Measurements from ENCODE around the gene ALK.

GRCh38 chr2:29829841-29830240 lies 91.5 kb downstream of the ALK start:
- TF ChIP-seq FOXP2 (optimal IDR thresholded peaks at IDR 0.05; ENCODE audit: borderline replicate concordance, extremely low read depth, extremely low read length, insufficient read depth) (no peak), TAF1 (IDR thresholded peaks at IDR 0.05; ENCODE audit: borderline replicate concordance, insufficient read depth, low read length) (no peak), POLR2AphosphoS5 (IDR thresholded peaks at IDR 0.05; ENCODE audit: low read depth, low read length) (no peak), REST (IDR thresholded peaks at IDR 0.05; ENCODE audit: insufficient read depth in 1 of 2, low read depth in 2 of 2, low read length in 2 of 2) (no peak)
